NCI-H524 (cell line): ENCODE results near the gene SIGLEC6.
"Not testable (repeated sequence)": the region's sequence is repeated elsewhere in the genome, so short reads cannot be mapped to it uniquely, and the experiment has no call there.

Experiments used
- DNase-seq, 2 experiments: peaks; one replicate each; lab custom pipeline; 2025; lab: John Stamatoyannopoulos, UW

Gene SIGLEC6

GRCh38 chr19:51508059-51508733 lies 23.3 kb downstream of the SIGLEC6 start:
- no peak for DNase-seq

GRCh38 chr19:51507640-51508058 lies 23.8 kb downstream of the SIGLEC6 start:
- no peak for DNase-seq

GRCh38 chr19:51507192-51507591 lies 24.3 kb downstream of the SIGLEC6 start:
- no peak for DNase-seq

- no peak for DNase-seq
Observed at GRCh38 chr19:51505904-51506303, 25.6 kb downstream of the SIGLEC6 start.

GRCh38 chr19:51503896-51504295 lies 27.6 kb downstream of the SIGLEC6 start:
- no peak for DNase-seq

- DNase-seq = no peak
Observed at GRCh38 chr19:51503286-51503817, 28.1 kb downstream of the SIGLEC6 start.

- no peak for DNase-seq
Observed at GRCh38 chr19:51501594-51502263, 29.7 kb downstream of the SIGLEC6 start, which contains the start of gene SIGLEC12. Gene SIGLEC12, minus strand, starts transcription at chr19:51501800. Its CDS starts 67 bp downstream, at chr19:51501733.

- not testable (repeated sequence) for DNase-seq
Observed at GRCh38 chr19:51500931-51501330, 30.5 kb downstream of the SIGLEC6 start.

- DNase-seq = no peak
Observed at GRCh38 chr19:51497666-51498065, 33.8 kb downstream of the SIGLEC6 start.

- no peak for DNase-seq
Observed at GRCh38 chr19:51493776-51494175, 37.7 kb downstream of the SIGLEC6 start.

GRCh38 chr19:51491586-51491985 lies 39.9 kb downstream of the SIGLEC6 start:
- no peak for DNase-seq

GRCh38 chr19:51490676-51491075 lies 40.8 kb downstream of the SIGLEC6 start:
- no peak for DNase-seq

- DNase-seq = no peak
Observed at GRCh38 chr19:51489113-51489512, 42.4 kb downstream of the SIGLEC6 start.

GRCh38 chr19:51488491-51488890 lies 43.0 kb downstream of the SIGLEC6 start:
- DNase-seq = no peak

- DNase-seq = no peak
Observed at GRCh38 chr19:51485960-51486660, 45.4 kb downstream of the SIGLEC6 start.

- DNase-seq = no peak
Observed at GRCh38 chr19:51480590-51480989, 50.9 kb downstream of the SIGLEC6 start.

GRCh38 chr19:51479531-51480331 lies 51.7 kb downstream of the SIGLEC6 start:
- no peak for DNase-seq

- no peak for DNase-seq
Observed at GRCh38 chr19:51478381-51479234, 52.9 kb downstream of the SIGLEC6 start, which contains the start of gene CEACAM18. Gene CEACAM18, plus strand, starts transcription at chr19:51478539.

- DNase-seq = no peak
Observed at GRCh38 chr19:51477344-51477743, 54.1 kb downstream of the SIGLEC6 start.

GRCh38 chr19:51476164-51476563 lies 55.3 kb downstream of the SIGLEC6 start:
- no peak for DNase-seq
